ENCODE data around the gene ARHGAP21.

ARHGAP21 gene

GRCh38 chr10:24556126-24556749 lies 167.4 kb downstream of the ARHGAP21 start:
- in situ Hi-C loops (cut with MboI; ENCODE audit: low pct_unique_long_range_greater_than_20kb, low sequenced_read_pairs) = no loop called here
- DNase-seq = peak; percentile 71

- in situ Hi-C loops (cut with MboI; ENCODE audit: low pct_unique_long_range_greater_than_20kb, low sequenced_read_pairs) = no loop called here
- no peak for DNase-seq
Observed at GRCh38 chr10:24554036-24554435, 169.7 kb downstream of the ARHGAP21 start.

- no peak for DNase-seq
- in situ Hi-C loops (cut with MboI; ENCODE audit: low pct_unique_long_range_greater_than_20kb, low sequenced_read_pairs) = no loop called here
Observed at GRCh38 chr10:24553051-24553612, 170.6 kb downstream of the ARHGAP21 start.

GRCh38 chr10:24552346-24553016 lies 171.2 kb downstream of the ARHGAP21 start:
- no peak for DNase-seq
- in situ Hi-C loops (cut with MboI; ENCODE audit: low pct_unique_long_range_greater_than_20kb, low sequenced_read_pairs) = no loop called here

GRCh38 chr10:24551161-24551560 lies 172.5 kb downstream of the ARHGAP21 start:
- in situ Hi-C loops (cut with MboI; ENCODE audit: low pct_unique_long_range_greater_than_20kb, low sequenced_read_pairs) = no loop called here
- DNase-seq = no peak

- DNase-seq = no peak
- in situ Hi-C loops (cut with MboI; ENCODE audit: low pct_unique_long_range_greater_than_20kb, low sequenced_read_pairs) = no loop called here
Observed at GRCh38 chr10:24550680-24551079, 173.0 kb downstream of the ARHGAP21 start.

GRCh38 chr10:24545585-24545984 lies 178.1 kb downstream of the ARHGAP21 start:
- DNase-seq = no peak
- in situ Hi-C loops (cut with MboI; ENCODE audit: low pct_unique_long_range_greater_than_20kb, low sequenced_read_pairs) = no loop called here

- DNase-seq = no peak
- in situ Hi-C loops (cut with MboI; ENCODE audit: low pct_unique_long_range_greater_than_20kb, low sequenced_read_pairs) = no loop called here
Observed at GRCh38 chr10:24544776-24545175, 178.9 kb downstream of the ARHGAP21 start.

- in situ Hi-C loops (cut with MboI; ENCODE audit: low pct_unique_long_range_greater_than_20kb, low sequenced_read_pairs) = no loop called here
Observed at GRCh38 chr10:24542314-24543270, 181.1 kb downstream of the ARHGAP21 start.

GRCh38 chr10:24541239-24541753 lies 182.4 kb downstream of the ARHGAP21 start:
- no peak for DNase-seq
- in situ Hi-C loops (cut with MboI; ENCODE audit: low pct_unique_long_range_greater_than_20kb, low sequenced_read_pairs) = no loop called here

More at GRCh38 chr10:24542314-24543270, 181.1 kb downstream of the ARHGAP21 start:
- DNase-seq = no peak

GRCh38 chr10:24536636-24537035 lies 187.1 kb downstream of the ARHGAP21 start:
- no peak for DNase-seq
- in situ Hi-C loops (cut with MboI; ENCODE audit: low pct_unique_long_range_greater_than_20kb, low sequenced_read_pairs) = no loop called here

GRCh38 chr10:24533981-24534380 lies 189.7 kb downstream of the ARHGAP21 start:
- DNase-seq = no peak
- in situ Hi-C loops (cut with MboI; ENCODE audit: low pct_unique_long_range_greater_than_20kb, low sequenced_read_pairs) = no loop called here

Measured in KBM-7 (cell line).